ENCODE data around the gene CFAP251. TPM values are rescaled to one million over a fixed set of nuclear protein-coding genes. Genes with fewer than 3 reads are reported as not detected.

Gene CFAP251
- total RNA-seq, 4 donors from 2014 or later: 0.41 to 1.7 TPM; not detected in 2

GRCh38 chr12:121957861-121958515 is 39.6 kb downstream of the CFAP251 start:
- in situ Hi-C loops (cut with MboI; ENCODE audit: low pct_ligation_motif_present in 1 of 4, low pct_unique_long_range_greater_than_20kb in 1 of 4, low sequenced_read_pairs in 3 of 4) (no loop called here), intact Hi-C loops (cut with DNase I; ENCODE audit: low total_unique reads) (no loop called here)
- TF ChIP-seq POLR2AphosphoS5 (IDR thresholded peaks at IDR 0.05): no peak
- Histone ChIP-seq H3K36me3 (no peaks in the 10 kb centered on the region), H3K27ac (no peak overlapping the region), H3K9me3 (no peaks in the 10 kb centered on the region), H3K4me3 (no peak overlapping the region), H3K4me1 (no peaks in the 10 kb centered on the region), H3K27me3 (no peaks in the 10 kb centered on the region)
- WGBS, 2 donors (ENCODE audit: low coverage in 1 of 2): 63 to 79% methylated on average over 1 to 6 of the region's 6 CpGs
- DNase-seq: no peak

DNA sequence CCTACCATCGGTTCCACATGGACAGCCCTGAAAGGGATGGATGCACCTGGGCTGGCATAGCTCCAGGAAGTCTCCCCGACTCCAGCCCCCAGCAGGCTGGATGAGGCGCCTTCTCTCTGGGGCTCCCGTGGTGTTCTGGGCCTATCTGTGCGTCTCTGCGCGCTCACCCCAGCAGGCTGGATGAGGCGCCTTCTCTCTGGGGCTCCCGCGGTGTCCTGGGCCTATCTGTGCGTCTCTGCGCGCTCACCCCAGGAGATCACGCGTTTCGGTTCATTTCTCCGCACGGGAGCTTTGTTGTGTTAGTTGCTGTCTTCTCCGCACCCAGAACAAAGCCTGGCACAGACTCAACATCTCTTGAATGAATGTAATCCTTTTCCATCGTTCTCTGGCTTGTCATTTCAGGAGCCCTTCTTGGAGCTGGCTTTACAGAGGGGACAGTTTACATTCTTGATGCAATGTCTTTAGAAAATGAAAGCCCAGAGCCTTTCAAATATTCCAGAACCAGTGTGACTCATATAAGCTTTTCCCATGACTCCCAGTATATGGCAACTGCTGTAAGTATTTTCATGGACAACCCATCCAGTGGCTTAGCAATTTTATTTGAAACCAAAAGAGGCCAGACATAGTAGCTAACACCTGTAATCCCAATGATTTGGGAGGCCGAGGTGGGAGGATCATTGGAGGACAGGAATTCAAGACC is 40.3 kb downstream of the CFAP251 start:
- no peaks in the 10 kb centered on the region for H3K36me3 ChIP-seq

GRCh38 chr12:121960541-121960940 is 42.1 kb downstream of the CFAP251 start:
- 89 to 100% methylated on average over 3 to 7 of the region's 7 CpGs for WGBS, 2 donors (ENCODE audit: low coverage in 1 of 2)
- no peaks in the 10 kb centered on the region for H3K9me3 ChIP-seq
- H3K27me3 ChIP-seq: no peaks in the 10 kb centered on the region
- in situ Hi-C loops (cut with MboI; ENCODE audit: low pct_ligation_motif_present in 1 of 4, low pct_unique_long_range_greater_than_20kb in 1 of 4, low sequenced_read_pairs in 3 of 4) (no loop called here), intact Hi-C loops (cut with DNase I; ENCODE audit: low total_unique reads) (no loop called here)
- no peaks in the 10 kb centered on the region for H3K4me1 ChIP-seq
- DNase-seq: no peak
- TF ChIP-seq CTCF (IDR thresholded peaks at IDR 0.05): no peak
- TF ChIP-seq POLR2AphosphoS5 (IDR thresholded peaks at IDR 0.05): no peak
- no peak for TF ChIP-seq EP300 (IDR thresholded peaks at IDR 0.05; ENCODE audit: low read depth)
- no peak for TF ChIP-seq POLR2A (IDR thresholded peaks at IDR 0.05)
- H3K4me3 ChIP-seq: no peak overlapping the region
- H3K27ac ChIP-seq: no peak overlapping the region
- no peaks in the 10 kb centered on the region for H3K36me3 ChIP-seq

More for the DNA sequence above, 40.3 kb downstream of the CFAP251 start:
- WGBS, 2 donors (ENCODE audit: low coverage in 1 of 2): 81% methylated on average over 21 of the region's 21 CpGs; no CpG with 5 or more reads in 1 of the 2 donors
- TF ChIP-seq CTCF (IDR thresholded peaks at IDR 0.05) (no peak), EP300 (IDR thresholded peaks at IDR 0.05; ENCODE audit: low read depth) (no peak), POLR2AphosphoS5 (IDR thresholded peaks at IDR 0.05) (no peak), POLR2A (IDR thresholded peaks at IDR 0.05) (no peak)
- in situ Hi-C loops (cut with MboI; ENCODE audit: low pct_ligation_motif_present in 1 of 4, low pct_unique_long_range_greater_than_20kb in 1 of 4, low sequenced_read_pairs in 3 of 4) (no loop called here), intact Hi-C loops (cut with DNase I; ENCODE audit: low total_unique reads) (no loop called here)
- no peaks in the 10 kb centered on the region for H3K9me3 ChIP-seq
- H3K4me1 ChIP-seq: no peaks in the 10 kb centered on the region
- H3K4me3 ChIP-seq: no peak overlapping the region
- no peak overlapping the region for H3K27ac ChIP-seq
- no peak for DNase-seq
- H3K27me3 ChIP-seq: no peaks in the 10 kb centered on the region

- H3K9me3 ChIP-seq: no peaks in the 10 kb centered on the region
- H3K4me3 ChIP-seq: no peak overlapping the region
- TF ChIP-seq POLR2AphosphoS5 (IDR thresholded peaks at IDR 0.05) (no peak), POLR2A (IDR thresholded peaks at IDR 0.05) (no peak), CTCF (IDR thresholded peaks at IDR 0.05) (no peak), EP300 (IDR thresholded peaks at IDR 0.05; ENCODE audit: low read depth) (no peak)
- H3K27ac ChIP-seq: no peak overlapping the region
- no peaks in the 10 kb centered on the region for H3K27me3 ChIP-seq
- DNase-seq: no peak
- intact Hi-C loops (cut with DNase I; ENCODE audit: low total_unique reads): no loop called here
- no peaks in the 10 kb centered on the region for H3K36me3 ChIP-seq
- 73 to 83% methylated on average over 2 to 5 of the region's 5 CpGs for WGBS, 2 donors (ENCODE audit: low coverage in 1 of 2)
- no peaks in the 10 kb centered on the region for H3K4me1 ChIP-seq
- in situ Hi-C loops (cut with MboI; ENCODE audit: low pct_ligation_motif_present in 1 of 4, low pct_unique_long_range_greater_than_20kb in 1 of 4, low sequenced_read_pairs in 3 of 4): no loop called here
Measured at GRCh38 chr12:121961195-121961879, 42.9 kb downstream of the CFAP251 start.

All from transverse colon (tissue), 4 donors.